HG02852 (cell line): ENCODE data around the gene RPS28.
"Not testable (repeated sequence)": the region's sequence is repeated elsewhere in the genome, so short reads cannot be mapped to it uniquely, and the experiment has no call there.

Experiments used
- ATAC-seq: cut with Tn5 transposase; IDR thresholded peaks from one replicate; pipeline ENCODE4 v1.9.1; 2021; ENCODE audit warnings: mild to moderate bottlenecking, moderate library complexity; ENCODE audit not compliant: unreplicated experiment

Gene RPS28

DNA sequence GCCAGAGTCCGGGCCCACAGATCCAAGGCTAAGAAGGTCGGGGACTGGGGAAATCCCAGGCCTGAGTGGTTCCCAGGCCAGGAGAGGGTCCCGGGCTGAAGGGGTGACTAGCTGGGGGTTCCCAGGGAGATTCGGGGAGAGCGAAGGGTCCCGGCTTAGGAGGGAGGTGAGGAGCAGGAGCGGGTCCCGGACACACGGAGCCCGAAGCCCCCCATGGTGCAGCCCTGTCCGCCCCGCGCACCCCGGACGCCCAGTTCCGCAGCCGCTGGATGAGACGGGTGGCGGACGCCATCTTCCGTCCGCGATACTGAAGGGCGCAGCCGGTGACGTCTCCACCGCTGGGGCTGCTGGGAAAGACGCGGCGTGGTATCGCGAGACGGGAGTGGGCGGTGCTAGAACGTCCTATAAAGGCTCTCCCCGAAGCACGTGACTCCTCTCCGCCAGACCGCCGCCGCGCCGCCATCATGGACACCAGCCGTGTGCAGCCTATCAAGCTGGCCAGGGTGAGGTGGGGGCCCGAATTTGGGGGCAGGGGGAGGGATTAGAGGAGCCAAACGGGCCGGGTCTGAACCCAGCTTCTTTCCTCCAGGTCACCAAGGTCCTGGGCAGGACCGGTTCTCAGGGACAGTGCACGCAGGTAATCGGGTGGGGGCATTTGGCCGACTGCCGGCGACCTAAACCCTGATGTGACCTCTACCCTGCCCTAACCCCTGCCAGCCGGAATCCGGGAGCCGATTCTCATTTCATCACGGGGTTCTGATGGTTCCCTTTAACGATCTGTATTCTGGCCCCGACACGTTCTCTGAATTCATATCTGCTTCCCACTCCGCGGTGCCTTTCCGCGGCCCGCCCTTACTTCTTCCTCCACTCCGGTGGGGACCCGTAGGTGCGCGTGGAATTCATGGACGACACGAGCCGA, at the start of gene RPS28, which contains the start of gene NDUFA7:
Gene RPS28, plus strand, starts transcription at position 430 of the 919 bp plus-strand sequence. Its CDS starts 35 bp downstream, at position 465.
Gene NDUFA7, minus strand, starts transcription at position 309 of the 919 bp plus-strand sequence. Its CDS starts 17 bp downstream, at position 292.
- ATAC-seq: peak; percentile 87

DNA sequence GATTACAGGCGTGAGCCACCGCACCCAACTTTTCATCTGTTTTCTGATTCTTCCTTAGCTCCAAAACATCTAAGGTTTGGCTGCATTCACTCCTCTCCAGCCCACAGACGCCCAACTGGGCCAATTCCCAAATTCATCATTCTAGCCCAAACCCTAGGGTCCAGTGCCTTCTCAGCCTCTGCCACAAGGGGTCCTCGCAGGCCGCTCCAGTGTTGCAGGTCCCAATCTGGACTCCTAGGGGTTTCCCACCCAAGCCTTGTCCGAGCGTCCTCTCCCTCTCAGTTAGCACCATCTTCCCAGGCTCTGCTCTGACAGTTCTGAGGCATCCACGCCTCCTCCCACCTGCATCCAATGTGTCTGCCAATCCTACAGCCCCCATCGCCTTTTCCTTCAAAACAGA, 44.8 kb upstream of the RPS28 start:
- ATAC-seq: not testable (repeated sequence)

DNA sequence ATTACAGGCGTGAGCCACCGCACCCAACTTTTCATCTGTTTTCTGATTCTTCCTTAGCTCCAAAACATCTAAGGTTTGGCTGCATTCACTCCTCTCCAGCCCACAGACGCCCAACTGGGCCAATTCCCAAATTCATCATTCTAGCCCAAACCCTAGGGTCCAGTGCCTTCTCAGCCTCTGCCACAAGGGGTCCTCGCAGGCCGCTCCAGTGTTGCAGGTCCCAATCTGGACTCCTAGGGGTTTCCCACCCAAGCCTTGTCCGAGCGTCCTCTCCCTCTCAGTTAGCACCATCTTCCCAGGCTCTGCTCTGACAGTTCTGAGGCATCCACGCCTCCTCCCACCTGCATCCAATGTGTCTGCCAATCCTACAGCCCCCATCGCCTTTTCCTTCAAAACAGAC, 30.0 kb upstream of the RPS28 start:
- not testable (repeated sequence) for ATAC-seq

DNA sequence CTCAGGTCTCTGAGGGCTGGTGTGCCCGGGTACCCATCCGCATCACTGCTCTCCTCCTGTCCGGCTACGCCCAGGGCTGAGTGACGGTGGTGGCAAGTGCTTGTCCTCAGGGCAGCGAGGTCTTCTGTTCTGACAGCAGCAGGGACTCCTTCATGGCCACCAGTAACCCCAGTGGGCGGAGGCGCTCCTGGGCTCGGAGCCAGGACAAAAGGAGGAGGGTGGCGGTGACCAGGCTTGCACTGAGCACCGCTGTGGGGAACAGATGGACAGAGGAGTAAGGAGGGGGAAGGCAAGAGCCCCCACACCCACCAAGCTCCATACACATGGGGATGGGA, 19.0 kb upstream of the RPS28 start:
- no peak for ATAC-seq

DNA sequence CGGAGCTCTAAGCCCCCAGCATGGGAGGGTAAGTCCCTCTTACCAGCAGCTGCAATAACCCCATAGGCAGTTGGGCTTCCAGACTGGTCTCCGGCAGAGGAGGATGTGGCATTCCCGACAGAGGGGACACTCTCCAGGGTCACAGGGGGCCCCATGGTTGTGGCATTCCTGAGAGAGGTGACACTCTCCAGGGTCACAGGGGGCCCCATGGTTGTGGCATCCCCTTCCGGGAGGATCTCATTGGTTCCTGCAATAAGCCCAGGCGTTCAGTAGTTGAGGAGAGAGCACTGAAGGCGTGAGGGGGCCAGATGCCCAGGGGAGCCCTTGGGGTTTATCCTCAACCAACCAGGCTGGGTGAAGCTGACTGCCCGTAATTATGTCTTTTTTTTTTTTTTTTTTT, 18.6 kb upstream of the RPS28 start:
- no peak for ATAC-seq

- no peak for ATAC-seq
Measured at GRCh38 chr19:8304841-8305621, 16.3 kb upstream of the RPS28 start.

GRCh38 chr19:8305798-8306197, 15.5 kb upstream of the RPS28 start:
- no peak for ATAC-seq

DNA sequence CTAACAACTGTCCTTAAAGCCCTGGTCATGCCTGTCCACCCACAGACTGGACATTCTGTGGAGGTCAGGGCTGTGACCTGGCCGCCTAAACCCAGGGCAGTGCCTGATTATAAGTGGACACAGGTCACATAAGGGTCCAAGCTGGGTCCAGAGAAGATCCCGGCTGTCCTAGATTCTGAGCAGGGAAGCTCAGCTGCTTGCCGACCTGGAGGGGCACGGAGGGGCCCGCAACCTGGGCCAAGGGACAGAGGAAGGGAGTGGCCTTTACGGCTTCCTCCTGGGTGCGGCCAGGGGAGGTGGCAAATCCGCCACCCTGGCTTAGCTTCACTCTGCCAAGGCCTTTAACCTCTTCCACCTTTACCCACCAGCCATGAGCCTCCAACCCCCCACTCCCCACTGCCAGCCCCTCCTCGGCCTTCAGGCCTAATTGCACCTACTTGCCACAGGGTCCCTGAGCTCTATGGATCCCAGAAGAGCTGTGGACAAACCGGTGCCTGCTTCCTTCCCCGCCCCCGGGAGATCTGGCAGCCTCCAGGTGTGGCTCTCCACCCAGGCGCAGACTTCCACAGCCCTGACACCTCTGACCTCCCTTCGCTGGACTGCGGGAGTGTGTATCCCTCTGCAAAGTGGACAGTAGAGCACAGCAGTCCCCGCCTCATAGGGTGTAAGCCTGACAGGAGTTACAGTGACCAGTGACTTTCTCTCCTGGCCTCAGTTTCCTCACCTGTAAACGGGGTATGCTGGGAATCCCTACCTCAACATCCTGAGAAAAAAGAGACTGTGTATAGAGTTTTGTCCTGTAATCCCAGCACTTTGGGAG, 14.9 kb upstream of the RPS28 start:
- no peak for ATAC-seq

DNA sequence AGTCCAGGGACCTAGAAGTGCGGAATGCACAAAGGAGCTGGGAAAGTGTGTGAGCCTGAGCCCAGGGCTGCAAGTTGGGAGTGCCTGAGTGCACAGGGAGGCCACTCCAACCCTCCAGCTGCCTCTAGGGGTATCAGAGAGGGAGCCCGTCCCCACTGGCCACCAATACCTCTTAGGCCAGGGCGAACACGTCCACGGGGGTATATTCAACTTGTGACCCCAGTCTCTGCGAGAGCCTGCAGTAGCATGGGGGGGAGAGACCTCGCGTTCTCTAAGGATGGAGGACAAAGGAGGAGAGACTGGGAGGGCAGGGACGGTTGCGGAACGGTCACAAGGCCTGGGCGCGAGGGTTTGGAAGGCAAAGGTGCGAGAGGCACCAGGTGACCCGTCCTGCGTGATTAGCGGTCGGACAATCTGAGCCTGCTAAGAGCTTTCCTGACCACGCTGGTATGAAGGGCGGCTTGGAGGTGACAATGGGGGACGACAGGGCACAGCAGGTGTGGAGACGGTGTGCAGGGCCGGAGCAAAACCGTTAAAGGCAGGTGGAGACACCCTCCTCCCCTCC, 13.8 kb upstream of the RPS28 start:
- ATAC-seq: peak; percentile 4

DNA sequence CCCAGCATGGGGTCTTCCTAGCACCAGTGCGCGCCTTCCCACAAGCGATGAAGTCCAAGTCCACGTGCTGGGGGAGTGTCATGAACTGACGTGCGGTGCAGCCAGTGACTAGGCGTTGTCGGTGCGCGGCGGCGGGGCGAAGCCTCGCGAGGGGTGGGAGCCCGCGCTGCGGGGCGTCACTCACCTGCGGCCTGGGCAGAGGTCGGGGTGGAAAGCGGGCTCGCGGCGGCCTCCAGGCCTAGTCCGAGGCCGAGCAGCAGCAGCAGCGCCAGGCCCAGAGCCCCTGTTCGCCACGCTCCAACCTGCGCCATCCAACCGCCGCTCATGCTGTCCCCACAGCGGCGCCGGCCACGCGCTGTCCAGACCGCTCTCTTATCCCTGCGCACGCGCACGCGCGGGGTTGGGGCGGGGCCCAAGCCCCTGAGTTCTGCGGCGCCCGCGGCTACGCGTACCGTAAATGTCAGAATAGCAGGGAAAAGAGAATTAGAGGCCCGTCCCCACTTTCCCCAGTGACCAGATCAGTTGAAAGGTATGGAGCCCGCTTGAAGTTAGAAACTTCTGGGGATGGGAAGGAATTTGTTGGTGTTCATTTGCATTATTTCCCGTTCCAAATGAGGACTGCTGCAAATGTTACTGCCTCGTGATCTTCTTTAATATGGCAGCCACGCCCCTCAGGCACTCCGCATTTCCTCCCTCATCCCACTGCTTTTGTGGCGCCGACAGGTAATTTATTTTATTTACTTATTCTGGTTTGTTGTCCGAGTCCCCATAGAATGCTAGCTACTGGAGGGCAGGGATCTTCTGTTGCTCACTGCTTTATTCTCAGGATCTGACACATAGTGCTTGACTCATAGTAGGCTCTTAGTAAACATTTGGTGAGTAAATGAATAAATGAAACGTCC, 13.1 kb upstream of the RPS28 start, which contains the start of gene CD320:
Gene CD320, minus strand, starts transcription at position 394 of the 902 bp plus-strand sequence. Its CDS starts 68 bp downstream, at position 326.
- ATAC-seq: peak; percentile 78

- ATAC-seq: no peak
Measured at GRCh38 chr19:8308891-8309291, 12.4 kb upstream of the RPS28 start.

- no peak for ATAC-seq
Measured at GRCh38 chr19:8310342-8311055, 10.8 kb upstream of the RPS28 start.

- ATAC-seq: no peak
Measured at GRCh38 chr19:8311461-8312260, 9.6 kb upstream of the RPS28 start.

- not testable (repeated sequence) for ATAC-seq
Measured at GRCh38 chr19:8314981-8315640, 6.2 kb upstream of the RPS28 start.

DNA sequence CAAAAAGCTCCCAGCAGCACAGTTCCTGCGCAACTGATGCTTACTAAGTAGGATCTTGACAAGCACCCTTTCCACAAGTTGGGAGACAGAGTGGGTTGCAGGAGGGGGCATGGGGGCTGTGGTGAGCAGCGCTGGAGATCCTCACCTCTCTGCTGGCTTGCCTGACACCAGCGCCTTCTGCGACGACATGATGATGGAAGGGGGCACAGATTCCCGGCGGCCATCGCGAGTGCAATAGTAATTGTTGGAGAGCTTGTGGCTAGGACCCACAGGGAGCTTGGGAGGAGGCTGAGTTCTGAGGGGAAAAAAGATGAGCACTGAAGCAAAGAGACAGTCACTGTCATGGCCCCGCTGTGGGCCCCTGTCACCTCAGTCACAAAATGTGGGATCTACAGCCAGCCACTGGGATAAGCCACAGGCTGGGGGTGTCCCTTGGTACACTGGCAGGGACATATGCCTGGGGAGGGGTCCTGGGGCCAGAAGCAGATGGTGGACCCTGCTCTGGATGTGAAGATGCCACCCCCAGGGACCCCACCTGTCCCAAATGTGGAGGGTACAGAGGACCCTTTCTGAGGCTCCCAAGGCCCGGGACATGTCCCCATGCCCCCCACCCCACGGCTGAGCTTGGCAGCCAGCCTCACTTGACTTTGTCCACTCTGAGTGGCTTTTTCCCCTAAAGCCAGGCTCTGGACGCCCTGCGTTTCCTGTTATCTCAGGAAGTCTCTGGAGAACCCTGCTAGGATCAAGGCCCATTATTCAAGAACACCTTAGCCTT, 4.8 kb upstream of the RPS28 start:
- no peak for ATAC-seq

DNA sequence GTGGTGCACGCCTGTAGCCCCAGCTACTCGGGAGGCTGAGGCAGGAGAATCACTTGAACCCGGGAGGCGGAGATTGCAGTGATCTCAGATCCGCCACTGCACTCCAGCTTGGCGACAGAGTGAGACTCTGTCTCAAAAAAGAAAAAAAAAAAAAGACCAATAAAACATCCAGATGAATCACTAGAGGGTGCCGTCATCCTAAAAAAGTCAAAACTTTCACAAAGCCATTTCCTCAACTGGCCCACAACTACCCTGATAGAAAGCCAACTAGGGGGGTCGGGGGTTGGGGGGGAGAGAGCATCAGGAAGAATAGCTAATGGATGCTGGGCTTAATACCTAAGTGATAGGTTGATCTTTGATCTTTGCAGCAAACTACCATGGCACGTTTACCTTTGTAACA, 2.5 kb upstream of the RPS28 start:
- not testable (repeated sequence) for ATAC-seq
